Activated CD8-positive, alpha-beta T cell treated with anti-CD3 and anti-CD28 coated beads, Interleukin-2, amount 10 ng/mL, durations not matched to agents 7 days and 5 days (primary cell): Measurements from ENCODE around the gene GALNT12. TPM values are rescaled to one million over a fixed set of nuclear protein-coding genes. Genes with fewer than 3 reads are reported as not detected.

Source experiments
- ATAC-seq: fragments of 150-1000 bp; cut with Tn5 transposase; one replicate; pipeline ENCODE4 v1.10.0; 2021; ENCODE audit warnings: moderate library complexity
- CTCF ChIA-PET: fragments of 350-600 bp; sonication (Branson Sonifier 250); formaldehyde crosslinking; loops from one replicate; lab custom pipeline; 2021; ENCODE audit warnings: antibody characterized with exemption; lab: Charles Lee
- POLR2A ChIA-PET: fragments of 350-600 bp; sonication (Branson Sonifier 250); formaldehyde crosslinking; loops from one replicate; lab custom pipeline; 2021; ENCODE audit warnings: antibody characterized with exemption; lab: Charles Lee
- DNase-seq: peaks from one replicate; pipeline ENCODE4 v3.0.0-alpha.2; 2020
- H3K27ac Mint-ChIP-seq: one replicate; pipeline ENCODE4 v1.8.0; 2021; ENCODE audit warnings: mild to moderate bottlenecking, mixed read lengths
- H3K27me3 Mint-ChIP-seq: one replicate; pipeline ENCODE4 v1.8.0; 2021; ENCODE audit warnings: low read depth, mixed read lengths
- H3K36me3 Mint-ChIP-seq: one replicate; pipeline ENCODE4 v1.8.0; 2021; ENCODE audit warnings: low read depth, mixed read lengths
- H3K4me1 Mint-ChIP-seq: one replicate; pipeline ENCODE4 v1.8.0; 2021; ENCODE audit warnings: low read depth, mixed read lengths
- H3K4me3 Mint-ChIP-seq: one replicate; pipeline ENCODE4 v1.8.0; 2021; ENCODE audit warnings: mild to moderate bottlenecking, mixed read lengths
- H3K9me3 Mint-ChIP-seq: one replicate; pipeline ENCODE4 v1.8.0; 2022; ENCODE audit warnings: mixed read lengths; ENCODE audit not compliant: insufficient read depth
- total RNA-seq, 2 experiments: library from RNA; stranded (reverse); gene quantifications; one replicate each; pipeline ENCODE4 v1.2.3, GENCODE V29; 2021

GALNT12 gene
- total RNA-seq, 2 experiments from 2014 or later = 7.9 to 8.8 TPM

DNA sequence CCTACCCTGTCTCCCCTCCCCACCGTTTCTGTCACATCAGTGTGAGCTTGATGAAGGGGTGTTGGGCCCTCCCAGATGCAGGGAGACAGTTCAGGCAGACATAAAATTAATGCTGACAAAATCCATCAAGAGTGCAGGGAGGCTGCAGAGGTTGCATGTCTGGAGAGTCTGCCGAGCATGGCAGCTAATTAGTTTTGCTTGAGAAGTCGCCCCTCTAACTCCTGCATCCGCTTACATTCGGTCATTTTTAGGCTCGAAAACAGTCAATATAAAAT, 44.9 kb downstream of the GALNT12 start:
- peaks cover 11% of the 10 kb centered on the region for H3K9me3 Mint-ChIP-seq
- H3K36me3 Mint-ChIP-seq = no peaks in the 10 kb centered on the region
- ChIA-PET POLR2A (no interaction called here), CTCF (interaction anchor here (1.6 kb wide), 1 partner anchor 16 kb away, joined by 3 read pairs; no protein-coding TSS in a partner anchor)
- DNase-seq (no peak), ATAC-seq (no peak)
- peaks cover 9% of the 10 kb centered on the region for H3K4me1 Mint-ChIP-seq
- H3K4me3 Mint-ChIP-seq = no peak overlapping the region
- H3K27ac Mint-ChIP-seq = no peak overlapping the region
- H3K27me3 Mint-ChIP-seq = peaks cover 13% of the 10 kb centered on the region

DNA sequence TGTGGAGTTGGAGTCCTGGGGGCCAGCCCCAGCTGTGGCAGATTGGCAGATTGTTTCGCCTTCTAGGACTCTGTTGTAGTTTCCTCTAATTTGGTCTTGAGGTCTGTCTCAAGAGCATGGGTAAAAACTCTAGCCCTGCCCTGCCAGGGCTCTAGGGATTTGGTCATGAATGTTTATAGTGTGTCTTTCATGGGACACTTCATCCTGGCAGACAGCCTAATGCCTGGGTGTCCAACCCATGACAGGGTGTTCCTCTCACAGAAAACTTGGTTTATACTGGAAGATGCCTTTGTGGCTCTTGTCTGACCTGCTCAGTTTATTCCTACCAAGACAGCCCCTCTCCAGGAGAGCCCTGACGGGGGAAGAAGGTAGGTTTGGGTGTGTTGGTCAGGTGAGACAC, 45.5 kb downstream of the GALNT12 start:
- H3K4me1 Mint-ChIP-seq = peaks cover 9% of the 10 kb centered on the region
- H3K27ac Mint-ChIP-seq = no peak overlapping the region
- no peaks in the 10 kb centered on the region for H3K36me3 Mint-ChIP-seq
- ChIA-PET POLR2A (no interaction called here), CTCF (interaction anchor here (1.6 kb wide), 1 partner anchor 16 kb away, joined by 3 read pairs; no protein-coding TSS in a partner anchor)
- H3K27me3 Mint-ChIP-seq = peaks cover 14% of the 10 kb centered on the region
- no peak overlapping the region for H3K4me3 Mint-ChIP-seq
- H3K9me3 Mint-ChIP-seq = peaks cover 11% of the 10 kb centered on the region
- no peak for DNase-seq
- no peak for ATAC-seq

DNA sequence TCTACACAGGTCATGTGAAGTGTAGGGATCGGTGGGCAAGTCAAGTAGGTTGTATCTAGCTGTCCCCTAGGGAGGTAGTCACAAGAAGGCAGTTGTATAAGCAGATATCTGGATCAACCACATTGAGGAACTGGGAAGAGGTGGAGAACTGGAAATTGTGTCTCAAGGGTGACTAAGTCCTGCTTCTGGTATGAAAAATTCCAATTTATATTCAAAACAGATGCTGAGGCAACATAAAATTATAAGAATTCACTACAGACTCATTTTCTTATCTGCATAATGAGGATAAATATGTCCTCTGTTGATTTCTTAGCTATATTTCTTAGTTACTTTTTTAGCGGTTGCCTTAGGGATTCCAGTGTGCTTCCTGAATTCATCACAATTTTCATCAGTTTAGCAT, 46.8 kb downstream of the GALNT12 start:
- no peak overlapping the region for H3K4me3 Mint-ChIP-seq
- DNase-seq (no peak), ATAC-seq (no peak)
- no peaks in the 10 kb centered on the region for H3K36me3 Mint-ChIP-seq
- ChIA-PET CTCF (no interaction called here), POLR2A (no interaction called here)
- H3K9me3 Mint-ChIP-seq = peaks cover 11% of the 10 kb centered on the region
- H3K4me1 Mint-ChIP-seq = peaks cover 9% of the 10 kb centered on the region
- H3K27ac Mint-ChIP-seq = no peak overlapping the region
- H3K27me3 Mint-ChIP-seq = peaks cover 16% of the 10 kb centered on the region

DNA sequence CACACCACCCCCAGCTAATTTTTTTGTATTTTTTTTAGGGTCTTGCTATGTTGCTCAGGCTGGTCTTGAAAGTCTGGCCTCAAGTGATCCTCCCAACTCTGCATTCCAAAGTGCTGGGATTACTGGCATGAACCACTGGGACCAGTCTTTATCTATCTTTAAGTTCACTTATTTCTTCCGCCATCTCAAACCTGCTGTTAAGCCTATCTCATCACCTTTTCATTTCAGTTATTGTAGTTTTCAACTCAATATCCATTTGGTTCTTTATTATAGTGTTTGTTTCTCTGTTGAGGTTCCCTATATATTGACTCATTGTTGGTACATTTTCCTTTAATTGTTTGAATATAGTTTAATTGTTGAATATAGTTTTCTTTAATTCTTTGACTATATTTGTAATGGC, 48.1 kb downstream of the GALNT12 start:
- ATAC-seq (no peak), DNase-seq (no peak)
- H3K9me3 Mint-ChIP-seq = peaks cover 11% of the 10 kb centered on the region
- peaks cover 20% of the 10 kb centered on the region for H3K27me3 Mint-ChIP-seq
- H3K27ac Mint-ChIP-seq = no peak overlapping the region
- H3K4me3 Mint-ChIP-seq = no peak overlapping the region
- CTCF ChIA-PET = no interaction called here
- POLR2A ChIA-PET = no interaction called here
- no peaks in the 10 kb centered on the region for H3K36me3 Mint-ChIP-seq
- peaks cover 9% of the 10 kb centered on the region for H3K4me1 Mint-ChIP-seq

- peaks cover under 1% of the 10 kb centered on the region for H3K4me1 Mint-ChIP-seq
- DNase-seq (no peak), ATAC-seq (no peak)
- no peak overlapping the region for H3K4me3 Mint-ChIP-seq
- CTCF ChIA-PET = interaction anchor here (1.1 to 2.2 kb wide), 2 partner anchors 9 to 14 kb away, joined by 7 to 11 read pairs; no protein-coding TSS in a partner anchor
- peaks cover 11% of the 10 kb centered on the region for H3K9me3 Mint-ChIP-seq
- no peaks in the 10 kb centered on the region for H3K36me3 Mint-ChIP-seq
- H3K27ac Mint-ChIP-seq = no peak overlapping the region
- H3K27me3 Mint-ChIP-seq = peaks cover 20% of the 10 kb centered on the region
- POLR2A ChIA-PET = interaction anchor here (1.0 kb wide), 1 partner anchor 9 kb away, joined by 3 read pairs; no protein-coding TSS in a partner anchor
These were observed 49.5 kb downstream of the GALNT12 start for GRCh38 chr9:98856982-98857381.

GRCh38 chr9:98859941-98860340, 52.5 kb downstream of the GALNT12 start:
- DNase-seq = no peak
- no peaks in the 10 kb centered on the region for H3K36me3 Mint-ChIP-seq
- no peaks in the 10 kb centered on the region for H3K4me1 Mint-ChIP-seq
- ATAC-seq = no peak
- CTCF ChIA-PET = interaction anchor here (4.1 kb wide), 1 partner anchor 11 kb away, joined by 28 read pairs; no protein-coding TSS in a partner anchor
- peaks cover 29% of the 10 kb centered on the region for H3K27me3 Mint-ChIP-seq
- no peak overlapping the region for H3K27ac Mint-ChIP-seq
- H3K4me3 Mint-ChIP-seq = no peak overlapping the region
- peaks cover 11% of the 10 kb centered on the region for H3K9me3 Mint-ChIP-seq
- POLR2A ChIA-PET = no interaction called here

GRCh38 chr9:98860871-98861293, 53.4 kb downstream of the GALNT12 start:
- Mint-ChIP-seq H3K4me1 (no peaks in the 10 kb centered on the region), H3K9me3 (peaks cover 7% of the 10 kb centered on the region), H3K27ac (no peak overlapping the region), H3K4me3 (no peak overlapping the region), H3K27me3 (peaks cover 26% of the 10 kb centered on the region), H3K36me3 (no peaks in the 10 kb centered on the region)
- DNase-seq = no peak
- ChIA-PET CTCF (interaction anchor here (0.7 to 4.1 kb wide), 4 partner anchors 10 to 85 kb away, joined by 3 to 28 read pairs (median 4); no protein-coding TSS in a partner anchor), POLR2A (interaction anchor here (0.6 kb wide), 1 partner anchor 16 kb away, joined by 3 read pairs; no protein-coding TSS in a partner anchor)
- no peak for ATAC-seq

- DNase-seq (no peak), ATAC-seq (no peak)
- no peaks in the 10 kb centered on the region for H3K36me3 Mint-ChIP-seq
- no peak overlapping the region for H3K27ac Mint-ChIP-seq
- peaks cover 2% of the 10 kb centered on the region for H3K4me1 Mint-ChIP-seq
- H3K27me3 Mint-ChIP-seq = peaks cover 25% of the 10 kb centered on the region
- ChIA-PET CTCF (interaction anchor here (0.7 to 4.1 kb wide), 4 partner anchors 9 to 86 kb away, joined by 3 to 28 read pairs (median 4); no protein-coding TSS in a partner anchor), POLR2A (no interaction called here)
- no peak overlapping the region for H3K4me3 Mint-ChIP-seq
- no peaks in the 10 kb centered on the region for H3K9me3 Mint-ChIP-seq
These were observed 54.5 kb downstream of the GALNT12 start for GRCh38 chr9:98861781-98862504.

DNA sequence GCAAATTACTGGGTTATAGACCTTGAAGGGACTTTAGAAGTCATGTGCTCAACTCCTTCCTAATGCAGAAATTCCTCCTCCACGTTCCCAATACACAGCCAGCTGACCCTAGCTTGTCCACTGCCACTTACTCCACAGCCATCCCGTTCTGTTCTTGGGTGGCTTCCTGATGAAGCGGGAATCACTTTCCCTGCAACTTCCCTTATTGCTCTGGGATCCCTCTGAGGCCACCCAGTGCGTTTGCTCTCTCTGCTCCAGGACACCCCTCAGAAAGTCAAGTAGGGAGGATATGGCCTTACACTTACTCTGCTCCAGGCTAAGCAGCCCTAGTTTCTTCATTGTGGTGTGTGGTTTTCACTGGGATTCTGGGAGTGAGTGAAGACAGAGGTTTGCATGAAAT, 55.5 kb downstream of the GALNT12 start:
- ChIA-PET CTCF (no interaction called here), POLR2A (no interaction called here)
- ATAC-seq (no peak), DNase-seq (no peak)
- peaks cover 26% of the 10 kb centered on the region for H3K27me3 Mint-ChIP-seq
- no peak overlapping the region for H3K27ac Mint-ChIP-seq
- H3K9me3 Mint-ChIP-seq = no peaks in the 10 kb centered on the region
- peaks cover 12% of the 10 kb centered on the region for H3K4me1 Mint-ChIP-seq
- no peaks in the 10 kb centered on the region for H3K36me3 Mint-ChIP-seq
- no peak overlapping the region for H3K4me3 Mint-ChIP-seq

DNA sequence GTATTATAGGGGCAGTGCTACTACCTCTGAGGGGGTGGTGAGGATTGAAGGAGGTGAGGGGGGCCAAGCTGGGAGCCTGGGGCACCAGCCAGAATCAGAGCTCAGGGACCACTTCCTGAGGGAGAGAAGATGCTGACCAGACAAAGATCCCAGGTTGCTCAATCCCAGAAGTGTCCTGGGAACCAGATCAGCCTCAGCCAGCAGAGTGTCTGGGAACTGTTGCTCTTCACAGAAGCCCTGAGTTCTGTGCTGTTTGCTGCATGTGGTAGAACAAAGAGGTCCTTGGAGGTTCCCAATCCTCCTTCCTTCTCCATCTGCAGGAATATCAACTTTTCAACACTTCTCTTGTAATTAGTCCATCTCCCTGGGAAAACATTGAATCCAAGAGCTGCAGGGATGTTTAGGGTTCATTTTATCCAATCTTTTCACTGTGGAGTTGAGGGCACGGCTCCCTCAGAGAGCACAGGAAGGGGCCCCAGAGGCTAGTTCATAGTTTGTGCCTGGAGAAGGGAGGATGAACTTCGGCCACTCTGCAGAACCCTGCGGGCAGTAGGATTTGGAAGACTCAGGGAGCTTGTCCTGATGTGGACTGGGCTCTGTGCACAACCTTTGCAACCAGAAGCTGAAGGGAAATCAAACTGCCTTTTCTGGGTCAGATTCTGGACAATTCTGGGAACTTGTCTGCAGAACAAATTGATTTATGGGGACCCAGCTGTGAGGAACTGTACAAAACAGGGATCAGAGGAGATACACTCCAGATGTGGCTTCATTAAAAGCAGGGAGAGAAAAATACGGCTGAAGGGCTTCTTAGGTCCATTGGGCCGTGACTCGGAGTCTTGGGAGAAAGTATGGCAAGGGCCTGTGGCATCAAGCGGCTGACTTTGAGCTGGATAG, 57.1 kb downstream of the GALNT12 start:
- no peaks in the 10 kb centered on the region for H3K36me3 Mint-ChIP-seq
- ATAC-seq (no peak), DNase-seq (no peak)
- CTCF ChIA-PET = no interaction called here
- H3K27ac Mint-ChIP-seq = no peak overlapping the region
- H3K27me3 Mint-ChIP-seq = peaks cover 23% of the 10 kb centered on the region
- peaks cover 13% of the 10 kb centered on the region for H3K4me1 Mint-ChIP-seq
- H3K9me3 Mint-ChIP-seq = no peaks in the 10 kb centered on the region
- POLR2A ChIA-PET = interaction anchor here (0.9 kb wide), 1 partner anchor 17 kb away, joined by 3 read pairs; no protein-coding TSS in a partner anchor
- H3K4me3 Mint-ChIP-seq = no peak overlapping the region

GRCh38 chr9:98865284-98865875, 57.9 kb downstream of the GALNT12 start:
- no peaks in the 10 kb centered on the region for H3K9me3 Mint-ChIP-seq
- peaks cover 21% of the 10 kb centered on the region for H3K27me3 Mint-ChIP-seq
- no peaks in the 10 kb centered on the region for H3K36me3 Mint-ChIP-seq
- no peak for DNase-seq
- H3K4me1 Mint-ChIP-seq = peaks cover 13% of the 10 kb centered on the region
- CTCF ChIA-PET = no interaction called here
- POLR2A ChIA-PET = interaction anchor here (0.9 kb wide), 1 partner anchor 18 kb away, joined by 3 read pairs; no protein-coding TSS in a partner anchor
- no peak for ATAC-seq
- no peak overlapping the region for H3K4me3 Mint-ChIP-seq
- H3K27ac Mint-ChIP-seq = no peak overlapping the region
